A673 (cell line): ENCODE measurements around the gene NR2F1-AS1. TPM values are rescaled to one million over a fixed set of nuclear protein-coding genes. Genes with fewer than 3 reads are reported as not detected.

Experiments used
- BruUV-seq: library from RNA; stranded (reverse); fragments of 400-500 nt; replicated peaks from 2 replicates; lab custom pipeline; 2021; lab: Mats Ljungman, UMichigan
- CTCF ChIA-PET: fragments of 300-600 bp; sonication (Branson Sonifier 250); formaldehyde crosslinking; loops from one replicate; lab custom pipeline; 2022; ENCODE audit warnings: antibody characterized with exemption; lab: Charles Lee
- POLR2A ChIA-PET: fragments of 300-600 bp; sonication (Branson Sonifier 250); formaldehyde crosslinking; loops from one replicate; lab custom pipeline; 2022; ENCODE audit warnings: antibody characterized with exemption; ENCODE audit not compliant: low non-redundant PET; lab: Charles Lee
- DNase-seq: peaks from one replicate; pipeline ENCODE4 v3.0.0-alpha.2; 2015; ENCODE audit warnings: low spot score
- H3K27ac ChIP-seq: fragments of 200-600 bp; sonication (generic); 2 replicates; pipeline ENCODE4 v1.5.1; 2016; ENCODE audit warnings: mixed run types, low read depth, mild to moderate bottlenecking, mixed read lengths, antibody characterized with exemption, low read length; ENCODE audit not compliant: poor library complexity, severe bottlenecking
- H3K27me3 ChIP-seq: fragments of 200-600 bp; sonication (generic); replicated peaks from 2 replicates; pipeline ENCODE4 v1.6.1; 2017; ENCODE audit warnings: mixed run types, low read depth, mild to moderate bottlenecking, mixed read lengths, antibody characterized with exemption, low read length; ENCODE audit not compliant: insufficient read depth, poor library complexity
- H3K36me3 ChIP-seq: fragments of 200-600 bp; sonication (generic); 2 replicates; pipeline ENCODE4 v1.6.1; 2016; ENCODE audit warnings: mixed run types, mild to moderate bottlenecking, mixed read lengths, antibody characterized with exemption, low read length; ENCODE audit not compliant: insufficient read depth, poor library complexity, severe bottlenecking
- H3K4me1 ChIP-seq: fragments of 200-600 bp; sonication (generic); 2 replicates; pipeline ENCODE4 v1.6.1; 2017; ENCODE audit warnings: mixed run types, mild to moderate bottlenecking, mixed read lengths, antibody characterized with exemption, low read length; ENCODE audit not compliant: insufficient read depth, poor library complexity, severe bottlenecking
- H3K4me3 ChIP-seq: fragments of 200-600 bp; sonication (generic); 2 replicates; pipeline ENCODE4 v1.5.1; 2016; ENCODE audit warnings: low read depth, mixed run types, mild to moderate bottlenecking, mixed read lengths, low read length; ENCODE audit not compliant: poor library complexity, severe bottlenecking
- H3K9me3 ChIP-seq: fragments of 200-600 bp; sonication (generic); 2 replicates; pipeline ENCODE4 v1.6.1; 2016; ENCODE audit warnings: mixed run types, low read depth, mild to moderate bottlenecking, mixed read lengths, antibody characterized with exemption, low read length; ENCODE audit not compliant: poor library complexity, severe bottlenecking
- EZH2 ChIP-seq: fragments of 200-600 bp; sonication (generic); IDR thresholded peaks from 2 replicates; pipeline ENCODE4 v1.6.1; 2017; ENCODE audit warnings: borderline replicate concordance, low read depth, mild to moderate bottlenecking, mixed read lengths, antibody characterized with exemption, low read length; ENCODE audit not compliant: poor library complexity, severe bottlenecking
- intact Hi-C: fragments of 100-400 bp; cut with micrococcal nuclease; formaldehyde crosslinking; loops from one replicate; pipeline ENCODE4 v1.10.0; 2022; ENCODE audit not compliant: unreplicated experiment
- total RNA-seq: library from RNA; stranded (reverse); gene quantifications from 2 replicates; pipeline ENCODE4 v1.2.3, GENCODE V29; 2021
- TF ChIP-seq, protein P1 (sequence below): fragments of 300-800, 200-600 bp; sonication (generic); conservative IDR thresholded peaks from 2 replicates; pipeline ENCODE4 v1.5.1; 2017; ENCODE audit warnings: low read depth, mild to moderate bottlenecking, antibody characterized with exemption, low read length, moderate library complexity, mixed read lengths

The NR2F1-AS1 gene
- total RNA-seq, 1 experiment from 2014 or later, result 2.3 TPM

- Histone ChIP-seq H3K27me3 (no peaks in the 10 kb centered on the region), H3K27ac (peak overlapping the region; percentile 77), H3K9me3 (no peaks in the 10 kb centered on the region), H3K4me3 (peak overlapping the region; percentile 11), H3K4me1 (peaks cover 22% of the 10 kb centered on the region), H3K36me3 (no peaks in the 10 kb centered on the region)
- BruUV-seq, result no TSS peak
- intact Hi-C loops, result no loop called here
- ChIA-PET POLR2A (no interaction called here), CTCF (no interaction called here)
- DNase-seq, result peak; percentile 59
- TF ChIP-seq EZH2, result no peak
- TF ChIP-seq, protein P1, sequence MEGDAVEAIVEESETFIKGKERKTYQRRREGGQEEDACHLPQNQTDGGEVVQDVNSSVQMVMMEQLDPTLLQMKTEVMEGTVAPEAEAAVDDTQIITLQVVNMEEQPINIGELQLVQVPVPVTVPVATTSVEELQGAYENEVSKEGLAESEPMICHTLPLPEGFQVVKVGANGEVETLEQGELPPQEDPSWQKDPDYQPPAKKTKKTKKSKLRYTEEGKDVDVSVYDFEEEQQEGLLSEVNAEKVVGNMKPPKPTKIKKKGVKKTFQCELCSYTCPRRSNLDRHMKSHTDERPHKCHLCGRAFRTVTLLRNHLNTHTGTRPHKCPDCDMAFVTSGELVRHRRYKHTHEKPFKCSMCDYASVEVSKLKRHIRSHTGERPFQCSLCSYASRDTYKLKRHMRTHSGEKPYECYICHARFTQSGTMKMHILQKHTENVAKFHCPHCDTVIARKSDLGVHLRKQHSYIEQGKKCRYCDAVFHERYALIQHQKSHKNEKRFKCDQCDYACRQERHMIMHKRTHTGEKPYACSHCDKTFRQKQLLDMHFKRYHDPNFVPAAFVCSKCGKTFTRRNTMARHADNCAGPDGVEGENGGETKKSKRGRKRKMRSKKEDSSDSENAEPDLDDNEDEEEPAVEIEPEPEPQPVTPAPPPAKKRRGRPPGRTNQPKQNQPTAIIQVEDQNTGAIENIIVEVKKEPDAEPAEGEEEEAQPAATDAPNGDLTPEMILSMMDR, result no peak
Measured at GRCh38 chr5:93359960-93360305, 221.1 kb downstream of the NR2F1-AS1 start.

Other genes starting within 250 kb of the NR2F1-AS1 start
- 3.0 and 3.5 TPM in 2 replicates for gene NR2F1, start 2.0 kb upstream of the NR2F1-AS1 start, total RNA-seq
- gene POU5F2, start 160.4 kb upstream of the NR2F1-AS1 start, total RNA-seq, result 0.73 and 0.87 TPM in 2 replicates